IMR-90 (cell line): Measurements from ENCODE around the gene DAB1. TPM values are rescaled to one million over a fixed set of nuclear protein-coding genes. Genes with fewer than 3 reads are reported as not detected.

Source experiments
- ATAC-seq: fragments of 200-7000 bp; cut with Tn5 transposase; 2 replicates; pipeline ENCODE4 v1.9.1; 2020; ENCODE audit warnings: low read depth, mild to moderate bottlenecking, moderate library complexity
- BruUV-seq: library from RNA; stranded (reverse); fragments of 400-500 nt; replicated peaks from 2 replicates; lab custom pipeline; 2021; lab: Mats Ljungman, UMichigan
- CTCF ChIA-PET: fragments of 300-600 bp; formaldehyde crosslinking; extraction: SDS; loops from one replicate; lab custom pipeline; 2021; ENCODE audit warnings: antibody characterized with exemption; lab: Yijun Ruan, JAX
- POLR2A ChIA-PET: fragments of 300-600 bp; sonication (Branson Sonifier 250); formaldehyde crosslinking; loops from one replicate; lab custom pipeline; 2022; ENCODE audit warnings: antibody characterized with exemption; ENCODE audit not compliant: unreplicated experiment; lab: Charles Lee
- DNase-seq: peaks from one replicate; pipeline ENCODE4 v3.0.0; 2013
- H2AFZ ChIP-seq: replicated peaks from 2 replicates; pipeline ENCODE3; 2013; ENCODE audit warnings: low read length, mild to moderate bottlenecking; ENCODE audit not compliant: poor library complexity
- H2AK5ac ChIP-seq: 2 replicates; pipeline ENCODE4 v1.6.1; 2013; ENCODE audit warnings: low read depth, low read length, inconsistent platforms
- H2AK9ac ChIP-seq: replicated peaks from 2 replicates; pipeline ENCODE3; 2013; ENCODE audit warnings: mild to moderate bottlenecking, low read depth, low read length, moderate library complexity; ENCODE audit not compliant: poor library complexity
- H2BK120ac ChIP-seq: 2 replicates; pipeline ENCODE4 v1.6.1; 2013; ENCODE audit warnings: low read depth, low read length, inconsistent platforms
- H2BK15ac ChIP-seq: 3 replicates; pipeline ENCODE4 v1.6.1; 2013; ENCODE audit warnings: low read depth, low read length, inconsistent platforms
- H2BK20ac ChIP-seq: 2 replicates; pipeline ENCODE4 v1.6.1; 2013; ENCODE audit warnings: low read depth, mild to moderate bottlenecking, inconsistent platforms, low read length, moderate library complexity
- H2BK5ac ChIP-seq: 2 replicates; pipeline ENCODE4 v1.6.1; 2013; ENCODE audit warnings: mild to moderate bottlenecking, low read depth, low read length, inconsistent platforms; ENCODE audit not compliant: poor library complexity, severe bottlenecking
- H3K14ac ChIP-seq: replicated peaks from 2 replicates; pipeline ENCODE4 v1.6.1; 2013; ENCODE audit warnings: low read depth, low read length, inconsistent platforms
- H3K18ac ChIP-seq: 2 replicates; pipeline ENCODE4 v1.6.1; 2013; ENCODE audit warnings: low read depth, low read length, control low read depth
- H3K23ac ChIP-seq: 2 replicates; pipeline ENCODE4 v1.6.1; 2013; ENCODE audit warnings: low read depth, low read length, inconsistent platforms
- H3K27ac ChIP-seq: 2 replicates; pipeline ENCODE4 v1.5.1; 2013; ENCODE audit warnings: mild to moderate bottlenecking, control low read depth, low read length; ENCODE audit not compliant: insufficient read depth
- H3K27me3 ChIP-seq: 2 replicates; pipeline ENCODE4 v1.6.1; 2013; ENCODE audit warnings: low read length; ENCODE audit not compliant: control insufficient read depth, insufficient read depth
- H3K36me3 ChIP-seq: 2 replicates; pipeline ENCODE4 v1.6.1; 2013; ENCODE audit warnings: low read length, mixed read lengths; ENCODE audit not compliant: control insufficient read depth, insufficient read depth
- H3K4ac ChIP-seq: 2 replicates; pipeline ENCODE4 v1.6.1; 2013; ENCODE audit warnings: low read depth, low read length, inconsistent platforms
- H3K4me1 ChIP-seq: 2 replicates; pipeline ENCODE4 v1.6.1; 2013; ENCODE audit warnings: low read length, mixed read lengths; ENCODE audit not compliant: control insufficient read depth, insufficient read depth
- H3K4me2 ChIP-seq: 2 replicates; pipeline ENCODE4 v1.6.1; 2013; ENCODE audit warnings: low read depth, mild to moderate bottlenecking, control low read depth, low read length, moderate library complexity
- H3K4me3 ChIP-seq: 2 replicates; pipeline ENCODE4 v1.5.1; 2013; ENCODE audit warnings: low read depth, mild to moderate bottlenecking, control low read depth, low read length, moderate library complexity; ENCODE audit not compliant: insufficient read depth
- H3K56ac ChIP-seq: 2 replicates; pipeline ENCODE4 v1.6.1; 2013; ENCODE audit warnings: low read length, inconsistent platforms; ENCODE audit not compliant: insufficient read depth; ENCODE audit errors: extremely low read depth
- H3K79me1 ChIP-seq, 2 experiments: 2 replicates each; pipeline ENCODE4 v1.6.1; 2013; ENCODE audit warnings: low read length in 2 of 2, inconsistent platforms in 1 of 2, low read depth in 1 of 2
- H3K9ac ChIP-seq: 2 replicates; pipeline ENCODE4 v1.6.1; 2013; ENCODE audit warnings: low read depth, low read length, control low read depth
- H3K9me1 ChIP-seq: 2 replicates; pipeline ENCODE4 v1.6.1; 2013; ENCODE audit warnings: low read length, inconsistent platforms; ENCODE audit not compliant: insufficient read depth
- H3K9me3 ChIP-seq: 2 replicates; pipeline ENCODE4 v1.6.1; 2013; ENCODE audit warnings: low read length; ENCODE audit not compliant: control insufficient read depth, insufficient read depth
- H4K20me1 ChIP-seq: 2 replicates; pipeline ENCODE4 v1.6.1; 2013; ENCODE audit warnings: low read length, inconsistent platforms; ENCODE audit not compliant: insufficient read depth
- H4K5ac ChIP-seq: 2 replicates; pipeline ENCODE4 v1.6.1; 2013; ENCODE audit warnings: mild to moderate bottlenecking, low read depth, low read length, control low read depth
- H4K8ac ChIP-seq, 2 experiments: 2 replicates each; pipeline ENCODE4 v1.6.1; 2013; ENCODE audit warnings: low read depth in 2 of 2, low read length in 2 of 2, control low read depth in 1 of 2, inconsistent platforms in 1 of 2
- H4K91ac ChIP-seq: 2 replicates; pipeline ENCODE4 v1.6.1; 2013; ENCODE audit warnings: low read depth, low read length, inconsistent platforms; ENCODE audit not compliant: insufficient read depth
- BHLHE40 ChIP-seq: fragments of 150-350 bp; IDR thresholded peaks from 2 replicates; pipeline ENCODE4 v1.6.1; 2016; ENCODE audit warnings: mild to moderate bottlenecking, low read depth, low read length
- CEBPB ChIP-seq: IDR thresholded peaks from 2 replicates; pipeline ENCODE4 v1.6.1; 2012; ENCODE audit warnings: low read depth, low read length, improper control_type of control experiment
- CHD1 ChIP-seq: IDR thresholded peaks from 2 replicates; pipeline ENCODE4 v1.6.1; 2012; ENCODE audit warnings: low read depth, low read length, improper control_type of control experiment
- CTCF ChIP-seq: conservative IDR thresholded peaks from 2 replicates; pipeline ENCODE4 v1.5.1; 2012; ENCODE audit warnings: mild to moderate bottlenecking, low read depth, low read length, improper control_type of control experiment
- ELK1 ChIP-seq: fragments of 150-350 bp; IDR thresholded peaks from 2 replicates; pipeline ENCODE4 v1.6.1; 2016; ENCODE audit warnings: low read depth, mild to moderate bottlenecking, low read length, moderate library complexity, borderline replicate concordance
- FOS ChIP-seq: fragments of 150-350 bp; IDR thresholded peaks from 2 replicates; pipeline ENCODE4 v1.6.1; 2016; ENCODE audit warnings: low read depth, low read length
- MAFK ChIP-seq: IDR thresholded peaks from 2 replicates; pipeline ENCODE4 v1.6.1; 2012; ENCODE audit warnings: low read depth, low read length, improper control_type of control experiment
- MAZ ChIP-seq: IDR thresholded peaks from 2 replicates; pipeline ENCODE4 v1.6.1; 2012; ENCODE audit warnings: low read depth, mild to moderate bottlenecking, low read length, improper control_type of control experiment, moderate library complexity, borderline replicate concordance
- MXI1 ChIP-seq: IDR thresholded peaks from 2 replicates; pipeline ENCODE4 v1.6.1; 2012; ENCODE audit warnings: low read depth, mild to moderate bottlenecking, low read length, moderate library complexity, borderline replicate concordance
- NFE2L2 ChIP-seq: fragments of 150-350 bp; IDR thresholded peaks from 2 replicates; pipeline ENCODE4 v1.6.1; 2016; ENCODE audit warnings: low read depth, mild to moderate bottlenecking, low read length
- POLR2A ChIP-seq: IDR thresholded peaks from 2 replicates; pipeline ENCODE4 v1.6.1; 2012; ENCODE audit warnings: mild to moderate bottlenecking, low read depth, low read length
- RAD21 ChIP-seq: IDR thresholded peaks from 2 replicates; pipeline ENCODE4 v1.6.1; 2012; ENCODE audit warnings: low read length, improper control_type of control experiment
- RCOR1 ChIP-seq: IDR thresholded peaks from 2 replicates; pipeline ENCODE4 v1.6.1; 2012; ENCODE audit warnings: mild to moderate bottlenecking, low read length, improper control_type of control experiment; ENCODE audit not compliant: insufficient replicate concordance
- RFX5 ChIP-seq: IDR thresholded peaks from 2 replicates; pipeline ENCODE4 v1.8.0; 2012; ENCODE audit warnings: low read depth, mild to moderate bottlenecking, low read length, moderate library complexity
- USF2 ChIP-seq: fragments of 150-350 bp; IDR thresholded peaks from 2 replicates; pipeline ENCODE4 v1.6.1; 2017; ENCODE audit warnings: mild to moderate bottlenecking, antibody characterized with exemption, low read length, low read depth
- WGBS, 2 experiments: methylation state at CpG; one replicate each; pipeline versions ENCODE4 v1.1.5 to v1.1.7; 2013; ENCODE audit warnings: missing lambda C conversion rate in 2 of 2; ENCODE audit not compliant: insufficient read length in 1 of 2; ENCODE audit errors: extremely low coverage in 2 of 2; 5-methylcytosine and 5-hydroxymethylcytosine counted together
- dilution Hi-C: fragments of 300-500 bp; cut with HindIII; formaldehyde crosslinking; loops from one replicate; pipeline ENCODE4 v1.14.3; 2018; ENCODE audit warnings: low sequenced_read_pairs; ENCODE audit not compliant: unreplicated experiment
- in situ Hi-C: fragments of 300-500 bp; cut with MboI; formaldehyde crosslinking; loops from 3 replicates; pipeline ENCODE4 v1.14.3; 2019; ENCODE audit warnings: low sequenced_read_pairs, inconsistent platforms, mixed read lengths
- intact Hi-C: fragments of 100-400 bp; cut with micrococcal nuclease; formaldehyde crosslinking; loops from 2 replicates; pipeline ENCODE4 v1.10.0; 2022
- polyA plus RNA-seq, 3 experiments: library from polyadenylated mRNA; depleted of rRNA; stranded (reverse); fragments of >200 nt; gene quantifications; 2 replicates each; pipeline ENCODE4 v1.2.3, GENCODE V29; 2012; ENCODE audit warnings: low replicate concordance in 1 of 3
- total RNA-seq: library from RNA; depleted of rRNA; stranded (reverse); fragments of >200 nt; gene quantifications from 2 replicates; pipeline ENCODE4 v1.2.3, GENCODE V29; 2012

The DAB1 gene
- total and polyA plus RNA-seq, 2 of the 4 experiments (the other 2 are of a cell fraction): 0.18 to 0.41 TPM

- in situ Hi-C loops (no loop called here), intact Hi-C loops (no loop called here), dilution Hi-C loops (no loop called here)
- DNase-seq: no peak
- POLR2A ChIA-PET: interaction anchor here (0.6 kb wide), 1 partner anchor 1180 kb away, joined by 21 read pairs; no protein-coding TSS in a partner anchor
- no CpG with 5 or more reads among the region's 5 CpGs for WGBS, 2 experiments
- H2BK120ac ChIP-seq: no peak overlapping the region
- no peak overlapping the region for H3K27ac ChIP-seq
- no peak overlapping the region for H3K14ac ChIP-seq
- ATAC-seq: no peak; the same call in 1 of the 2 replicates
- H2AFZ ChIP-seq: no peak overlapping the region
- no peaks in the 10 kb centered on the region for H3K4me1 ChIP-seq
- no peak overlapping the region for H2BK15ac ChIP-seq
- no peaks in the 10 kb centered on the region for H3K36me3 ChIP-seq
- no peak overlapping the region for H3K23ac ChIP-seq
- H4K20me1 ChIP-seq: no peaks in the 10 kb centered on the region
- no peak overlapping the region for H2BK5ac ChIP-seq
- H3K4ac ChIP-seq: no peak overlapping the region
- no peaks in the 10 kb centered on the region for H3K9me3 ChIP-seq
- H3K9me1 ChIP-seq: no peaks in the 10 kb centered on the region
- H3K9ac ChIP-seq: no peak overlapping the region
- H3K18ac ChIP-seq: no peak overlapping the region
- H2AK5ac ChIP-seq: no peak overlapping the region
- H3K4me3 ChIP-seq: no peak overlapping the region
- no peak overlapping the region for H3K56ac ChIP-seq
- no peak overlapping the region for H3K4me2 ChIP-seq
- H4K5ac ChIP-seq: no peak overlapping the region
- CTCF ChIA-PET: no interaction called here
- no peak overlapping the region for H2AK9ac ChIP-seq
- no peaks in the 10 kb centered on the region for H3K27me3 ChIP-seq
- H4K8ac ChIP-seq: no peak overlapping the region
- no peak overlapping the region for H4K91ac ChIP-seq
- H3K79me1 ChIP-seq: no peaks in the 10 kb centered on the region
- BruUV-seq: no TSS peak
- no peak overlapping the region for H2BK20ac ChIP-seq
- TF ChIP-seq CTCF (no peak), NFE2L2 (no peak), RFX5 (no peak), MAFK (no peak), FOS (no peak), BHLHE40 (no peak), MXI1 (no peak), RAD21 (no peak), CHD1 (no peak), CEBPB (no peak), RCOR1 (no peak), POLR2A (no peak), MAZ (no peak), ELK1 (no peak), USF2 (no peak)
Observed at GRCh38 chr1:57204942-57205787, 218.7 kb downstream of the DAB1 start.
